Activated B cell treated with CpG ODN at 0.5 μM for 24 hours (primary cell): ENCODE results near the gene KIF3B. TPM values are rescaled to one million over a fixed set of nuclear protein-coding genes. Genes with fewer than 3 reads are reported as not detected.
"Not testable (repeated sequence)": the region's sequence is repeated elsewhere in the genome, so short reads cannot be mapped to it uniquely, and the experiment has no call there.

Experiments
- ATAC-seq: fragments of 200-7000 bp; cut with Tn5 transposase; one replicate; pipeline ENCODE4 v1.10.0; 2021; ENCODE audit warnings: low read depth, mild to moderate bottlenecking, moderate library complexity
- CTCF ChIA-PET: fragments of 350-600 bp; sonication (Branson Sonifier 250); formaldehyde crosslinking; loops from one replicate; lab custom pipeline; 2021; ENCODE audit warnings: antibody characterized with exemption; lab: Charles Lee
- POLR2A ChIA-PET: fragments of 350-600 bp; sonication (Branson Sonifier 250); formaldehyde crosslinking; loops from one replicate; lab custom pipeline; 2021; ENCODE audit warnings: antibody characterized with exemption; lab: Charles Lee
- DNase-seq: peaks from one replicate; pipeline ENCODE4 v3.0.0; 2022
- H3K27ac Mint-ChIP-seq: one replicate; pipeline ENCODE4 v1.8.0; 2020; ENCODE audit warnings: mixed read lengths
- H3K27me3 Mint-ChIP-seq: one replicate; pipeline ENCODE4 v1.8.0; 2021; ENCODE audit warnings: mixed read lengths
- H3K36me3 Mint-ChIP-seq: one replicate; pipeline ENCODE4 v1.8.0; 2021; ENCODE audit warnings: low read depth, mixed read lengths
- H3K4me1 Mint-ChIP-seq: one replicate; pipeline ENCODE4 v1.8.0; 2021; ENCODE audit warnings: mixed read lengths
- H3K4me3 Mint-ChIP-seq: one replicate; pipeline ENCODE4 v1.8.0; 2020; ENCODE audit warnings: mild to moderate bottlenecking, mixed read lengths
- H3K9me3 Mint-ChIP-seq: one replicate; pipeline ENCODE4 v1.8.0; 2020; ENCODE audit warnings: mixed read lengths
- intact Hi-C: fragments of 100-400 bp; cut with micrococcal nuclease; formaldehyde crosslinking; loops from one replicate; pipeline ENCODE4 v1.15.1; 2024
- total RNA-seq: library from RNA; stranded (reverse); gene quantifications from 2 replicates; pipeline ENCODE4 v1.2.3, GENCODE V29; 2022
- TF ChIP-seq, protein P1 (sequence below): fragments of 200-600 bp; IDR thresholded peaks from one replicate; pipeline ENCODE4 v1.8.0; 2022; ENCODE audit warnings: antibody characterized with exemption, mild to moderate bottlenecking

The KIF3B gene
- total RNA-seq, 1 donor from 2014 or later = 28.4 TPM

DNA sequence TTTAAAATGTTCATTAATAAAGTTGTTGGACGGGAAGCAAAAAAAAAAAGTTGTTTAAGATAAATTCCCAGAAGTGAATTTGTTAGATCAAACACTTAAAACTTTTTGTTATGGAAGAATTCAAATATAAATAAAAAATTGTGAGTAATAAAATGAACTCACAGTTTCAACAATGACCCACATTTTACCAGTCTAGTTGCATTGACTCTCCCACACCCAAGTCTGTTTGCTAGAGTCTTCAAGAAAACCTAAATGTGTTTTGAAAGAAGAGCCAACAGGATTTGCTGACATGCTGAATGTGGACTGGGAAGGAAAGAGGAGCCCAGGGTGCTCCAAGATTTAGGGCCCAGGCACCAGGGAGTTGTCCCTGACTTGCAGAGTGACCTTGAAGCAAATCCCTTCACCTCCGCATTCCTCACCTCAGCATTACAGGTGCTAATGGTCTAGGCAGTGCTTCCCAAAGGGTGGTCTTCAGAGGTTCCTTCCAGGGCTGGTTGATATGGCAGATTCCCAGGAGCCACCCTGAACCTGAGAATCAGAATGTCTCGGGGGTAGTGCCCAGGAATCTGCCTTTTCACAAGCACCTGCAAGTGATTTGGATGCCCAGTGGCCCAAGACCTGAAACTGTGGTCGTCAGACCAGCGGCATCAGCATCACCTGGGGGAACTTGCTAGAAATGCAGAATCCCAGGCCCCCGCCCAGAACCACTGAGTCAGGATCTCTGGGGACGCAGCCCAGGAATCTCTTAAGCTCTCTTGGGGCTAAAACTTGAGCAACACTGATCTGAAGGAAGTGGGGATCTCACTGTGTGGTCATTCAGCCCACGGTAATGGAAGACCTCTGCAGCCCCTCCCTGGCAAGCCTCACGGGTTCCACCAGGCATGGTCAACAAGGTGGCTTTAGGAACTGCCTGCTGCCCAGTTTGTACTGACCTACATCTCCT lies 38.7 kb upstream of the KIF3B start:
- Mint-ChIP-seq H3K4me3 (no peak overlapping the region), H3K27me3 (no peaks in the 10 kb centered on the region), H3K9me3 (no peaks in the 10 kb centered on the region), H3K27ac (no peak overlapping the region), H3K36me3 (peaks cover 28% of the 10 kb centered on the region), H3K4me1 (peaks cover 15% of the 10 kb centered on the region)
- POLR2A ChIA-PET = no interaction called here
- ATAC-seq = no peak
- CTCF ChIA-PET = no interaction called here
- intact Hi-C loops = loop anchor here (10.0 kb wide), 1 partner anchor 46 kb away; no protein-coding TSS in a partner anchor
- TF ChIP-seq, protein P1, sequence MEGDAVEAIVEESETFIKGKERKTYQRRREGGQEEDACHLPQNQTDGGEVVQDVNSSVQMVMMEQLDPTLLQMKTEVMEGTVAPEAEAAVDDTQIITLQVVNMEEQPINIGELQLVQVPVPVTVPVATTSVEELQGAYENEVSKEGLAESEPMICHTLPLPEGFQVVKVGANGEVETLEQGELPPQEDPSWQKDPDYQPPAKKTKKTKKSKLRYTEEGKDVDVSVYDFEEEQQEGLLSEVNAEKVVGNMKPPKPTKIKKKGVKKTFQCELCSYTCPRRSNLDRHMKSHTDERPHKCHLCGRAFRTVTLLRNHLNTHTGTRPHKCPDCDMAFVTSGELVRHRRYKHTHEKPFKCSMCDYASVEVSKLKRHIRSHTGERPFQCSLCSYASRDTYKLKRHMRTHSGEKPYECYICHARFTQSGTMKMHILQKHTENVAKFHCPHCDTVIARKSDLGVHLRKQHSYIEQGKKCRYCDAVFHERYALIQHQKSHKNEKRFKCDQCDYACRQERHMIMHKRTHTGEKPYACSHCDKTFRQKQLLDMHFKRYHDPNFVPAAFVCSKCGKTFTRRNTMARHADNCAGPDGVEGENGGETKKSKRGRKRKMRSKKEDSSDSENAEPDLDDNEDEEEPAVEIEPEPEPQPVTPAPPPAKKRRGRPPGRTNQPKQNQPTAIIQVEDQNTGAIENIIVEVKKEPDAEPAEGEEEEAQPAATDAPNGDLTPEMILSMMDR = no peak
- no peak for DNase-seq

DNA sequence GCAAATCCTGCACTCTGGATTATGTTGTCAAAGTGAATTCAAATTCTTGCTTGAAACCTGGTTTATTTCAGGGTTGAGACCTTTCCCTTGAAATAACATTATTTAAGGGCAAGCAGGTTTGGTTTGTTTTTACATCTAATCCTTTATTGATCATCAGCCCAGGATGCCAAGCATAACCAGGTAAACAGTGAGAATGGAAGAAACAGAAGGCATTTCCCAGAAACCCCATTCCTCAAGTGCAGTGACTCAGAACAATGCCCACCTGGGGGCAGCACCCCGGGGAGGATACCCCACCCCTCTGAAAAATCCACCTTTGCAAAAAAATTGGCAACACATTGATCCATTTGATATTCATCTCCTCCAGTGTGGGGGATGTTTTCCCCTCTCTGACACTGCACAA lies 37.2 kb upstream of the KIF3B start:
- POLR2A ChIA-PET = no interaction called here
- no peak overlapping the region for H3K4me3 Mint-ChIP-seq

GRCh38 chr20:32241807-32242206 lies 35.6 kb upstream of the KIF3B start:
- CTCF ChIA-PET = no interaction called here
- POLR2A ChIA-PET = no interaction called here

More for the DNA sequence above, 37.2 kb upstream of the KIF3B start:
- intact Hi-C loops = no loop called here
- Mint-ChIP-seq H3K9me3 (no peaks in the 10 kb centered on the region), H3K27ac (no peak overlapping the region), H3K4me1 (peaks cover 11% of the 10 kb centered on the region), H3K36me3 (peaks cover 15% of the 10 kb centered on the region), H3K27me3 (no peaks in the 10 kb centered on the region)
- DNase-seq = no peak
- no peak for ATAC-seq
- CTCF ChIA-PET = interaction anchor here (0.6 kb wide), 1 partner anchor 219 kb away, joined by 3 read pairs; no protein-coding TSS in a partner anchor
- TF ChIP-seq, protein P1 = no peak

GRCh38 chr20:32244150-32244823 lies 33.2 kb upstream of the KIF3B start:
- Mint-ChIP-seq H3K27ac (no peak overlapping the region), H3K4me1 (peaks cover 13% of the 10 kb centered on the region), H3K36me3 (no peaks in the 10 kb centered on the region), H3K9me3 (no peaks in the 10 kb centered on the region), H3K27me3 (no peaks in the 10 kb centered on the region), H3K4me3 (no peak overlapping the region)
- TF ChIP-seq, protein P1 = no peak
- intact Hi-C loops = no loop called here
- ChIA-PET CTCF (no interaction called here), POLR2A (no interaction called here)
- no peak for DNase-seq
- no peak for ATAC-seq

More at GRCh38 chr20:32241807-32242206, 35.6 kb upstream of the KIF3B start:
- no peak overlapping the region for H3K27ac Mint-ChIP-seq
- TF ChIP-seq, protein P1 = no peak
- H3K27me3 Mint-ChIP-seq = no peaks in the 10 kb centered on the region
- intact Hi-C loops = no loop called here
- peaks cover 11% of the 10 kb centered on the region for H3K4me1 Mint-ChIP-seq
- no peaks in the 10 kb centered on the region for H3K9me3 Mint-ChIP-seq
- ATAC-seq (no peak), DNase-seq (no peak)
- H3K4me3 Mint-ChIP-seq = no peak overlapping the region
- peaks cover 4% of the 10 kb centered on the region for H3K36me3 Mint-ChIP-seq

- TF ChIP-seq, protein P1 = no peak
- Mint-ChIP-seq H3K4me3 (no peak overlapping the region), H3K36me3 (no peaks in the 10 kb centered on the region), H3K27ac (no peak overlapping the region), H3K27me3 (no peaks in the 10 kb centered on the region), H3K4me1 (peaks cover 11% of the 10 kb centered on the region), H3K9me3 (no peaks in the 10 kb centered on the region)
- intact Hi-C loops = no loop called here
- DNase-seq (no peak), ATAC-seq (no peak)
- CTCF ChIA-PET = no interaction called here
- POLR2A ChIA-PET = interaction anchor here (0.7 kb wide), 1 partner anchor 410 kb away, joined by 9 read pairs; no protein-coding TSS in a partner anchor
These were observed 32.5 kb upstream of the KIF3B start for GRCh38 chr20:32244959-32245358.

DNA sequence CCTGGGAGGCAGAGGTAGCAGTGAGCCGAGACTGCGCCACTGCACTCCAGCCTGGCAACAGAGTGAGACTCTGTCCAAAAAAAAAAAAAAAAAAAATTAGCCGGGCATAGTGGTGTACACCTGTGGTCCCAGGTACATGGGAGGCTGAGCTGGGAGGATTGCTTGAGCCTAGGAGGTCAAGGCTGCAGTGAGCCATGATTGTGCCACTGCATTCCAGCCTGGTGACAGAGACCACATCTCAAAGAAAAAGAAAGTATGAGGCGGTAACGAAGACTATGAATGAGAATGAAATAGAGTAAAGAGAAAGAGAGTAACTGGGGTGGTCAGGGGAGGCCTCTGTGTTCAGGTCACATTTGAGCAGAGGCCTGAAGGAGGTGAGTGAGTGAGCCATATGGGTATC lies 31.2 kb upstream of the KIF3B start:
- not testable (repeated sequence) for ATAC-seq
- POLR2A ChIA-PET = interaction anchor here (0.7 kb wide), 1 partner anchor 11 kb away, joined by 3 read pairs; no protein-coding TSS in a partner anchor

More for the DNA sequence above, 31.2 kb upstream of the KIF3B start:
- H3K4me1 Mint-ChIP-seq, H3K27me3 Mint-ChIP-seq, intact Hi-C loops, DNase-seq, H3K9me3 Mint-ChIP-seq, H3K36me3 Mint-ChIP-seq, H3K27ac Mint-ChIP-seq, H3K4me3 Mint-ChIP-seq, CTCF ChIA-PET: not testable (repeated sequence)
